GM12892 (cell line): ENCODE data around the gene TMEM51.

Experiments used
- DNase-seq: peaks from one replicate; pipeline ENCODE4 v3.0.0; 2011; ENCODE audit not compliant: insufficient read length
- FAIRE-seq: peaks from 2 replicates; lab custom pipeline; 2011; peaks lifted over from hg19 to GRCh38; lab: Jason Lieb, UNC
- POLR2A ChIP-seq: IDR thresholded peaks from 2 replicates; pipeline ENCODE4 v1.6.1; 2011; ENCODE audit warnings: low read depth, low read length, control low read depth
- POLR2AphosphoS5 ChIP-seq: IDR thresholded peaks from 2 replicates; pipeline ENCODE4 v1.6.1; 2011; ENCODE audit warnings: low read depth, low read length, control low read depth
- TAF1 ChIP-seq: IDR thresholded peaks from 2 replicates; pipeline ENCODE4 v1.6.1; 2011; ENCODE audit warnings: low read depth, mild to moderate bottlenecking, control low read depth, low read length, borderline replicate concordance

The TMEM51 gene

DNA sequence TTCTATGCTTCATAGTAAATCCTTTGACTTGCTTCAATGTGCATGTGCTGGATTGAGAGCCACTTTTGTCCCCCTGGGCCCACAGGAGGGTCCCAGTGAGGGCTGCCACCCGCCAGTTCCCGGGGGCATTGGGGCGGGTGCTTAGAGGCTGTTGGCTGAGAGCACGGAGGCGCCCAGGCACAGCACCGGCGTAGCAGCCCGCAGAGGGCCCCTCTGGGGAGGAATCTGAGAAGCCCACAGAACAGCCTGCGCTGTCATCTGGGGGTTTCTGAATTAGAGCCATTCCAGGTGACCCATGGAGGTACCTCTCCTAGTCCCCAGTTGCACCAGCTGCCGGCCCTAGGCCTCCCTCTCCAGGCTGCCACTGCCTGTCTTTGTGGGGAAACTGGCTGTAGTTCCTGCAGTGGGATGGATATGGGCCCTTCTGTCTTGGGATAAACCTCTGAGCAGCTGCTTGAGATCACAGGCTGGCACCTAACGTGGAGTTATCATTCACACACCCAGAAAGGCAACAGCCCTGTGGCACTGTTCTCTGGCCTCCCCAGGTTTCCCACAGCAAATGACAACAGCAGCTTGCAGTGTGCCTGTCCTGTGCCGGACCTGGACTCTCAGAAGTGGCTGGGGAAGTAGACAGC lies 39.5 kb downstream of the TMEM51 start:
- TF ChIP-seq POLR2A (no peak), TAF1 (no peak), POLR2AphosphoS5 (no peak)
- DNase-seq (no peak), FAIRE-seq (no peak)

DNA sequence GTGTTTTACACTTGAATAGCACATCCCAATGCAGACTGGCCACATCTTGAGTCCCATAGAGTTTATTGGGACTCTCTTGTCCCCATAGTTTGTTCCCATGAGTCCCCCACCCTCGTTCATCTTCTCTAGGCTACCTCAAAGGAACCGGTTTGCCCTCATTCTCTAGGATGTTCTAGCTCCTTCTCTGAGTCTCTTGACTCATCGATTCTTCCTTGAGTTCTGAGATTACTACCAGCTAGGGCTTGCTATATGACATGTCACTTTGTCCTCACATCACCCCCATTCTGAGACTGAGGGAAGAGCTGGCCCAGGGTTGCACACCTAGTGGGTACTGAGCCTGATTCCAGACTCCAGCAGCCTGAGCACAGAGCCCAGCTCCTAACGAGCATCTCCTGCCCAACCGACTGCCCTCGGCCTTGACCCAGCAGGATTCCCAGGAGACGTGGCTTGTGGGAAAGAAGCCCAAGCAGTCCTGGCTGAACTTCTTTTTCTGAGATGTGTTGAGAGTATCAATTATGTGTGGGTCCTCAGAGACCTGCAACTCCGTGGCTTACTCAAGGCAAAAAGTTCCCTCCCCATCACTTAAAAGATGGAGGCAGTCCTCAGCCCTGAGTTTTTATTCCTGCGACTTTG lies 42.0 kb downstream of the TMEM51 start:
- TF ChIP-seq TAF1: no peak
- no peak for TF ChIP-seq POLR2A
- TF ChIP-seq POLR2AphosphoS5: no peak
- DNase-seq (no peak), FAIRE-seq (no peak)

DNA sequence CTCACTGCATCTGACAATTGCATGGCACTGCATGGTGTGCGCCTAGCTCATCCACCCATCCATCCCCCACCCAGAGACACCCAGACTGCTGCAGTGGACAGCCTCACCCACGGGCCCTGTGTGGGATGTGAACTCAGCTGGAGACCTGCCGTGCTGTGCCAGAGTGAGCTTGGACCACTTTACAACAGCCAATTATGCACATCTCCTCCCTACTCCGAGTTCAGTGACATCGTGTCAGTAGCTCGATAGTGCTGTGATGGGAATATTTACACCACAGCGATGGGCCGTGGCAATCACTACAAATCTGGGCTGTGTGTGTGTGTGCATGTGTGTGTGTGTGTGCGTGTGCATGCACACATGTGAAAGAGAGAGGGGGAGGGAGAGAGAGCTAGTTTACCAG lies 42.5 kb downstream of the TMEM51 start:
- TF ChIP-seq POLR2A: no peak
- TF ChIP-seq TAF1: no peak
- TF ChIP-seq POLR2AphosphoS5: no peak
- DNase-seq (no peak), FAIRE-seq (no peak)

DNA sequence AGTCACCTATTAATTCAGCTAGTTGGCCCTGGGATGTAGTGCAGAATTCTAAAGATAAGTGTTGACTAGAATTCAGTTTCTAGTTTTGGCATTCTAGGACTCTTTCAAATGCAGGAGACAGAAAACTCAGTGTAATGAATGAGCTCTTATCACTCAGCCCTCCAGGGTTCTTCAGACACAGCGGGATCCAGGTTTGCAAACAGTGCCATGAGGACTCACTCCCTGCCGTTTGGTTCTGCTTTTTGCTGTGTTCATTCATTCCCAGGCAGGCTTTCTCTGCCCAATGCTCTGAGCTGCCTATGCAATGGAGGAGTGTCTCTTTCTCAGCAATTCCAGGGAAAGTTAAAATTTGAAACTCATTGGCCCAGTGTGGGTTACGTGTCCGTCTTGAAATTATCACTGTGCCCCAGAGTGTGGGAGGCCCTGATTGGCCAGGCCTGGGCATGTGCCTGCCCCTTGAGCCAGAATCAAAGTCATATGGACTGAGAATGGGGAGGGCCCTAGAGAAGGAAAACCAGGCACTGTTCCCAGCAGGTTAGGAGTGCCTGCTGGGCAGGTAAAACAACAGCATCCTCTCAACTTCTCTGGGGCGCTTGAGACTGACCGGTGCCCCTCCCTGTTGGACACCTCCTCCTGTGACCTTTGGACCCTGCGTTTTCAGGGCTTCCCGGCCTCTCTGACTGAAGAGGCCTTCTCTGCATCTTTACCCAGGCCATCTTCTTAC lies 43.4 kb downstream of the TMEM51 start:
- FAIRE-seq (no peak), DNase-seq (no peak)
- TF ChIP-seq POLR2AphosphoS5: no peak
- TF ChIP-seq TAF1: no peak
- no peak for TF ChIP-seq POLR2A

DNA sequence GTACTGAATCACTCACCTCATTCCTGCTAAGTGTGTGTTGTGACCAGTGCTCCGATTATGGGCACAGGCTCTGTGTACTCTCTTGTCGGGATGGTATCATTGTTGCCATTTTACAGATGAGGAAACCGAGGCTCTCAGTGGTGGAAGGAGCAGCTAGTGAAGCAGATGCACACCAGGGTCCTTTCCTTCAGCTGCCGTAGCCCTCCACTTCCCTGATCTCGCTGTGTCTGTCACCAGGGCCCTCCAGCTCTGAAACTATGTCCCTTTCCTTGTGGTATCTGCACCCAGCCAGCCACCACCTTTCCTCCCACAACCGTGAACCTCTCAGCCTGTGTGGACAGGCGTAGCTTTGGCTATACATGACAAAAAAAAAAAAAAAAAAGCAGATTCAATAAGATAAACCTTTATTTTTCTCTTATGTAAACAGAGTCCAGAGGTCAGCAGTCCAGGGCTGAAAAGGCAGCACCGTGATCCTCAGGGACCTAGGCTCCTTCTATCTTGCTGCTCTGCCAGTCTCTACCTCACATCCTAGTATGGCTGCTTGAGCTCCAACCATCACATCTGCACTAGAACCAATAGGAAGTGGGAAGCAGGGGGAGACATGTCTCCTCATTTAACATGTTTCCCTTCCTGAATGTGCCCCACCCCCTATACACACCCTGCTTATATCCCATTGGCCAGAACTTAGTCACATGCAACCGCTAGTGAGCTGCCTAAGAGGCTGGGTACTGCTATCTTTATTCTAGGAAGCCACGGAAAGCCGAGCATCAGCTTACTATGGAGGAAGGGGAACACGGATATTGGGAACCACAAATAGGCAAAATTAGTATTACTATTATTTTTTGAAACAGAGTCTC lies 44.3 kb downstream of the TMEM51 start:
- TF ChIP-seq POLR2A (no peak), POLR2AphosphoS5 (no peak), TAF1 (no peak)
- FAIRE-seq (no peak), DNase-seq (no peak)

DNA sequence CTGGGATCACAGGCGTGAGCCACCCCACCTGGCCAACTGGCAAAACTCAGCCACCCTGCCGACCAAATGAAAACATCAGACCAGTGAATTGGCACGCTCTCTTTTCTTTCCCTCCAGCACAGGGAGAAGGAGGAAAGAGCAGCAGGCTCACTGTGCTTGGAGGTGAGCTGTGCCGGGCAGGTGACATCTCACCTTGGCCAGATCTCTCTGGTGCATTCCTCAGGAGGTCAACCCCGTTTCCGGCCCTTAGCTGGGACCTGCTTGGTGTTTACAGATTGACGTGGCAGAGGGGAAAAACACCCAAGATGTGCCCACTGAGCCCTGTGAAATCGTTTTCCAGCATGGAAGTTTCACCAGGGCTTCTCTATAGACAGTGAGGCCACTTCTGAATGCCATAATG lies 45.1 kb downstream of the TMEM51 start:
- no peak for DNase-seq
- no peak for FAIRE-seq
- TF ChIP-seq POLR2A: no peak

DNA sequence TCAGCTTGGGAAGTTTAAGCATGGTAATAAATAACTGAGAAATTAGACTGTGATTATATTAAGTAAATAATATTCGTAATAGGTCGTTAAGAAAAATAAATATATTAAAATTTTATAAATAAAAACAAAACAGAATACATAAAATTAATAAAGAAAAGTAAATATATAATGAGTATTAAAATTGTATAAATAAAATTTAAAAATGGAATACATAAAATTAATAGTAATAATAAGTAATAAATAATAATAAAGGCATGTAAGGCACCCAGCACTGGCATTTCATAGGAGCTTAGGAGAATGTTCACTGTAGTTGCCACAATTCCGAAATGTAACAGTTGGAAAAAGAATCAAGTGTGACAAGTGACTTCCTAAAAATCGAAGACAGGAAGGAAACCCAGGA lies 47.7 kb downstream of the TMEM51 start:
- FAIRE-seq (no peak), DNase-seq (no peak)
- TF ChIP-seq POLR2A (no peak), TAF1 (no peak), POLR2AphosphoS5 (no peak)

DNA sequence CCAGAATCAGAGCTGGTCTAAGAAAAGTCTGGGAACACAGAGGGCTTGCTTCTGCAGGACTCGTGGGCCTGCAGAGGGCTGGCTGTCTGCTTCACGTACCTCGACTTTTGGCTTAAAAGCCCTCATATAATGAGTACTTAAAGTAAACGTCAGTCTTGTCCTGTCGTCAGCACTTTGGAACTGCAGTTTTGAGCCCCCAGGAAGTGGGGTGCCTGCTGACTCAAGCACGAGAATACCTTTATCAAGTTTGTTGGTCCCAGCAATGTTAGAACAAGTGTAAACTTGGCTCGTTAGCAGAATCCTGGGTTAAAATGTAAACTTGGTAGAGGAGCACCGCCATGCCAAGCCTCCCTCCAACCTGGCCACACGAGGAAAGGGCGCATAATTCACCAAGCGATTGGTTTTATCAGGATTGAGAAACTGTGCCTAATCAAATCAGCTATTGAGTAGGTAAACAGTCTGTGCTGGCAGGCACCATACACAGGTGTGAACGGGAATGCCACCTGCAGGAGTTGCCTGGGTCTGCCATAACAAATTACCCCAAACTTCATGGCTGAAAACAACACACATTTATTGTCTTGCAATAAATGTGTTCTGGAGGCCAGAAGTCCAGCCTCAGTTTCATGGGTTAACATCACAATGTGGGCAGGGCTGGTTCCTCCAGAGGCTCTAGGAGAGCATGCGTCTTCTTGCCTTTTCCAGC lies 48.5 kb downstream of the TMEM51 start:
- TF ChIP-seq POLR2A (no peak), TAF1 (no peak), POLR2AphosphoS5 (no peak)
- FAIRE-seq: no peak
- DNase-seq: no peak

DNA sequence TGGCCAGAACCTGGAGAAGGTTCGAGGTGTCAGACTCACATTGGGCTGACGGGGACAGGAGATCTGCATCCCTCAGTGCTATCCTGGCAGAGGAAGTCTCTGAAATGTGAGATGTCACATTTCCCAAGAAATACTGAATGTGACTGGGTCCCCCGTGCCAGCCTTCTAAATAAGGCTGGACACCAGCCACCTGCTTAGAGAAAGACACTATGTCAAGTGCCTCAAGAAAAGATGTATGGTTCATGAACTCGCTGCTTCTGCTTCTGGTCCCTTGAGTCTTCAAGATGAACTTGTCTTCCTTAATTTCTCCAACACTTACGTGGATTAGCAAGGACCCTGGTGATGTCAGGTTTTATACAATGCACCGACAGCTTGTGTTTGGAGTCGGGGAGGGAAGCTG lies 51.4 kb downstream of the TMEM51 start:
- FAIRE-seq (no peak), DNase-seq (no peak)
- TF ChIP-seq POLR2A: no peak

DNA sequence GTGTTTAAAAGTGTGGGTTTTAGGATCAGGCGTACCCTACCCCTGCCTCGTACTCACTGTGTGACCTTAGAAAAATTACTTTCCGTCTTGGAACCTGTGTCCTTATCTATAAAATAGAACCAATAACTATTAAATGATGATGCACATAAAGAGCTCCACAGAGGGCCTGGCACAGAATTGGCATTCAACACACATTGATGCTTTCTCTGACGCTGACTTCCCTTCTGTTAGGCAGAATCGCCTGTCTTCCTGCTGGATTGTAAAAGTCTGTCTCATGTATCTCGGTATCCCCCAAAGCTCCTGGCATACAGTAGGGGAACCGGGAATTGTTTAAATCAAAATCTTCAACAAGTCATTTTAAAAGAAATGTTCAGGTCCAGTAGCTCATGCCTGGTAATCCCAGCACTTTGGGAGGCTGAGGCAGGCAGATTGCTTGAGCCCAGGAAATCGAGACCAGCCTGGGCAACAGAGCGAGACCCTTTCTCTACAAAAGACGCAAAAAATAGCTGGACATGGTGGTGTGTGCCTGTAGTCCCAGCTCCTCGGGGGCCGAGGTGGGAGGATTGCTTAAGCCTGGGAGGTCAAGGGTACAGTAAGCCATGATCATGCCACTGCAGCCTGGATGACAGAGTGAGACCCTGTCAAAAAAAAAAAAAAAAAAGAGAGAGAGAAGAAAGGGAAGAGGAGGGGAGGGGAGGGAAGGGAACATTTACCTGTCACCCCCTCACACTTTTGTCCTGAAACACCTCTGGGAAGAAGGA lies 52.2 kb downstream of the TMEM51 start:
- no peak for TF ChIP-seq TAF1
- no peak for TF ChIP-seq POLR2A
- TF ChIP-seq POLR2AphosphoS5: no peak
- FAIRE-seq: no peak
- no peak for DNase-seq

DNA sequence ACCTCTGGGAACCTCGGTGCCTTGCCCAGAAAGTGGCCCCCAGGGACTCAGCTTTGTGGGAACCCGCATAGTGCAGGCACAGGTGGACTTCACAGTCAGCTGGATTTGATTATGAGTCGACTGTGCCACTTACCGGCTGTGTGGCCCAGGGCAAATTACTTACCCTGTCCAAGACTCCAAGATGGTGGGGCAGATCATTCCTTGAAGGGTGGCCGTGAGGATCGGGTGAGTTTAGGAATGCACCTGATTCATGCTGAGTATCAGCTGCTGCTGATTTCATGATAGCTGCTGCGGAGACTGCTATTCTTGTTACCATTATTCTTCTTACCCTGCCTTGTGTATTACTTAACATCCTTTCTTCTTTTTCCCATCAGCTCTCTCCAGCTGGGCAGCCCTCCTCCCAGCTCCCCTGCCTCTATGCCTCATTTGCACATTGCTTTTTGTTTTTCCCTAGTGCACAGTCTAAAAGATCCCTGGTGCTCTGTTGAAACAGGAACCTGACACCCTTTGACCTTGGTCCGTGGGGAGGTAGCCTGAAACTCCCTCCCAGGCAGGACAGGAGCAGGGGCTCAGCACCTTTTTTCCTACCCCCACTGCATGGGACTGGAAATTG lies 53.0 kb downstream of the TMEM51 start:
- no peak for DNase-seq
- TF ChIP-seq TAF1: no peak
- TF ChIP-seq POLR2AphosphoS5: no peak
- no peak for TF ChIP-seq POLR2A

More for the DNA sequence above, 53.0 kb downstream of the TMEM51 start:
- no peak for FAIRE-seq
